ENCODE measurements around the gene IGSF22.

DNA sequence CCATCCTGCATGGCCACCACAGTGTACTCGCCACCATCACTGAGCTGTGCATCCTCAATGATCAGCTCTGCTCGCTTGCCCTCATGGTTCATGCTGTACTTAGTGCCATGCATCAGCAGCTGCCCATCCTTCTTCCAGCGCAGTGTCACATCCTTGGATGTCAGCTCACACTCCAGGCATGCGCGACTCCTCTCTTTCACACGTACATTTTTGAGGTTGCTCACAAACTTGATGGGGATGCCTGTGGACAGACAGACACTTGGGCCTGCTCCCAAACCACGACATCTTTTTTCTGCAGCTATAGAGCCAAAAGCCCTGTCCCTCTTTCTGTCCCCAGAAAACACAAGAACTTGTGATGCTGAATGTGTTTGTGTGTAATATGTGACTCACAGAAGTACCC is 10.5 kb downstream of the IGSF22 start:
- TF ChIP-seq, protein P1, sequence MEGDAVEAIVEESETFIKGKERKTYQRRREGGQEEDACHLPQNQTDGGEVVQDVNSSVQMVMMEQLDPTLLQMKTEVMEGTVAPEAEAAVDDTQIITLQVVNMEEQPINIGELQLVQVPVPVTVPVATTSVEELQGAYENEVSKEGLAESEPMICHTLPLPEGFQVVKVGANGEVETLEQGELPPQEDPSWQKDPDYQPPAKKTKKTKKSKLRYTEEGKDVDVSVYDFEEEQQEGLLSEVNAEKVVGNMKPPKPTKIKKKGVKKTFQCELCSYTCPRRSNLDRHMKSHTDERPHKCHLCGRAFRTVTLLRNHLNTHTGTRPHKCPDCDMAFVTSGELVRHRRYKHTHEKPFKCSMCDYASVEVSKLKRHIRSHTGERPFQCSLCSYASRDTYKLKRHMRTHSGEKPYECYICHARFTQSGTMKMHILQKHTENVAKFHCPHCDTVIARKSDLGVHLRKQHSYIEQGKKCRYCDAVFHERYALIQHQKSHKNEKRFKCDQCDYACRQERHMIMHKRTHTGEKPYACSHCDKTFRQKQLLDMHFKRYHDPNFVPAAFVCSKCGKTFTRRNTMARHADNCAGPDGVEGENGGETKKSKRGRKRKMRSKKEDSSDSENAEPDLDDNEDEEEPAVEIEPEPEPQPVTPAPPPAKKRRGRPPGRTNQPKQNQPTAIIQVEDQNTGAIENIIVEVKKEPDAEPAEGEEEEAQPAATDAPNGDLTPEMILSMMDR (IDR thresholded peaks at IDR 0.05): no peak
- TF ChIP-seq EP300 (IDR thresholded peaks at IDR 0.05) (no peak), POLR2A (IDR thresholded peaks at IDR 0.05) (no peak), POLR2AphosphoS5 (IDR thresholded peaks at IDR 0.05) (no peak)

All from upper lobe of left lung (tissue), 4 donors.